ENCODE measurements around the gene PREB.

DNA sequence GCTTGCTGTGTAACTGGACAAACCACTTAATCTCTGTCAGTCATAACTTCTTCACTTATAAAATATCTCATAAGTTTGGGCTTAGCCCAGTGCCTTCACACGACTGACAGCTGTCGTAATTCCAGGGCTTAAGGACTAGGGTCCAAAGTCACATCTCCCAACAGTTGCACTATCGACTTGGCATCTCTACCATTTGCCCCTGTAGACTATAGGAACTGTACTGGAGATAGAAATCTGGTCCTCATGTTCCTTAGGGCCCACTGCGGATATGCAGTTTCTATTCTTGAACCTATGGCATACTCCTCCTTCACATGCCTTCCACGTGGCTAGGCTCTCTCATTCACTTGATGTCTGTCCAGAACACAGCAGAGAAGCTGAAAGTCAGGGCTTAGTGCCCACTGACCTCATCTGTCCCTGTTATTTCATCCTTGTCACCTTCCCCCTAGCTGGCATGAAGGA, 8.2 kb downstream of the PREB start:
- TF ChIP-seq, protein P1, sequence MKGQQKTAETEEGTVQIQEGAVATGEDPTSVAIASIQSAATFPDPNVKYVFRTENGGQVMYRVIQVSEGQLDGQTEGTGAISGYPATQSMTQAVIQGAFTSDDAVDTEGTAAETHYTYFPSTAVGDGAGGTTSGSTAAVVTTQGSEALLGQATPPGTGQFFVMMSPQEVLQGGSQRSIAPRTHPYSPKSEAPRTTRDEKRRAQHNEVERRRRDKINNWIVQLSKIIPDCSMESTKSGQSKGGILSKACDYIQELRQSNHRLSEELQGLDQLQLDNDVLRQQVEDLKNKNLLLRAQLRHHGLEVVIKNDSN (IDR thresholded peaks at IDR 0.05): no peak
- TF ChIP-seq EGR1 (IDR thresholded peaks at IDR 0.05): no peak
- no peak for TF ChIP-seq RAD21 (IDR thresholded peaks at IDR 0.05; ENCODE audit: low read depth)
- no peak for TF ChIP-seq EP300 (IDR thresholded peaks at IDR 0.05; ENCODE audit: borderline replicate concordance)
- TF ChIP-seq CREB1 (IDR thresholded peaks at IDR 0.05; ENCODE audit: low read depth): no peak
- TF ChIP-seq YY1 (IDR thresholded peaks at IDR 0.05; ENCODE audit: low read depth): no peak

Data from Ishikawa (cell line).